GM20000 (cell line): ENCODE results near the gene RGS6.

ENCODE experiments used
- DNase-seq: peaks from one replicate; pipeline ENCODE4 v3.0.0; 2012; ENCODE audit warnings: low spot score
- TF ChIP-seq, protein P1 (sequence below): IDR thresholded peaks from 2 replicates; pipeline ENCODE4 v1.5.1; 2012; ENCODE audit warnings: mild to moderate bottlenecking, control low read depth; ENCODE audit errors: extremely low read depth, missing control alignments

RGS6 gene

DNA sequence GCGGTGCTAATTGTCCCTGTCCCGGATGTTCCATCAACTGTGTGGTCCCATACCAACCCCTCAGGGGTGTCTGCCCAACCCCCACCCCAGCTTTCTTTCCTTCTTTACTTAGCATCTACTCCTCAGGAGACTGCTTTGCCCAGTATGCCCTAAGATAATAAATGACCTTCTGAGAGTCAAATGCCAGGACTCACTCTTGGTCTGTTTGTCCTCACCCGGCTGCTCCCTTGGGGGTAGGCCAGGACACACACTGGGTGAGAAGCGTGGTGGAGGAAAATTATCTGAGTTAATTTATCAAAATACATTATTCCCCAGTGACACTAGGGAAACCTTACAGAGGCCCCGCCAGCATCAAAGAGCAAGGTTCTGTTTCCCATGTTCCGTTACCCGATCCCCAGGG, 457.0 kb downstream of the RGS6 start:
- TF ChIP-seq, protein P1, sequence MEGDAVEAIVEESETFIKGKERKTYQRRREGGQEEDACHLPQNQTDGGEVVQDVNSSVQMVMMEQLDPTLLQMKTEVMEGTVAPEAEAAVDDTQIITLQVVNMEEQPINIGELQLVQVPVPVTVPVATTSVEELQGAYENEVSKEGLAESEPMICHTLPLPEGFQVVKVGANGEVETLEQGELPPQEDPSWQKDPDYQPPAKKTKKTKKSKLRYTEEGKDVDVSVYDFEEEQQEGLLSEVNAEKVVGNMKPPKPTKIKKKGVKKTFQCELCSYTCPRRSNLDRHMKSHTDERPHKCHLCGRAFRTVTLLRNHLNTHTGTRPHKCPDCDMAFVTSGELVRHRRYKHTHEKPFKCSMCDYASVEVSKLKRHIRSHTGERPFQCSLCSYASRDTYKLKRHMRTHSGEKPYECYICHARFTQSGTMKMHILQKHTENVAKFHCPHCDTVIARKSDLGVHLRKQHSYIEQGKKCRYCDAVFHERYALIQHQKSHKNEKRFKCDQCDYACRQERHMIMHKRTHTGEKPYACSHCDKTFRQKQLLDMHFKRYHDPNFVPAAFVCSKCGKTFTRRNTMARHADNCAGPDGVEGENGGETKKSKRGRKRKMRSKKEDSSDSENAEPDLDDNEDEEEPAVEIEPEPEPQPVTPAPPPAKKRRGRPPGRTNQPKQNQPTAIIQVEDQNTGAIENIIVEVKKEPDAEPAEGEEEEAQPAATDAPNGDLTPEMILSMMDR = no peak
- DNase-seq = no peak

DNA sequence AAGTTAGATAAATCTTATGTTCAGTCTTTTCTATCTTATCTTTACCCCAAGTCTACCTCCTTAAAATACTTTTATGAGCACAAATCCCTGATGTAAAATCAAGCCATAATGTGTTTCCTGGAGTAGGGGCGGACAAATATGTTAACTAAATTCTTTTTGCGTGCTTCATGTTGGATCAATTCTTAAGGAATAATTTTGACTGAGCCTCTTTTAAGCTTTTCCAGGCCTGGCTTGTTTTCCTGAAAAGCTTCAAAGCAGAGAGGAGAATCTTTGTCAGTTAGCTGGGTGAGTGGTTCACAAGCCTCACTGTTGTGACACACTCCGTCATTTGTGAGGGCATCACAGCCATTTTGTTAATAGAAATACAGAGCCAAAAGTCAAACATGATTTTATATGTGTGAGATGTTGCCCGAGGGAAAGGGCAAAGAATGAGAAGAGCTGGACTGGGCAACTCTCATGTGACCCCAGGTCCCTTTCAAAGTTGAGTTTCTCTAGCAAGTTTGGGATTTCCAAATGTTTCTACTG, 468.9 kb downstream of the RGS6 start:
- DNase-seq = no peak
- TF ChIP-seq, protein P1 = no peak

DNA sequence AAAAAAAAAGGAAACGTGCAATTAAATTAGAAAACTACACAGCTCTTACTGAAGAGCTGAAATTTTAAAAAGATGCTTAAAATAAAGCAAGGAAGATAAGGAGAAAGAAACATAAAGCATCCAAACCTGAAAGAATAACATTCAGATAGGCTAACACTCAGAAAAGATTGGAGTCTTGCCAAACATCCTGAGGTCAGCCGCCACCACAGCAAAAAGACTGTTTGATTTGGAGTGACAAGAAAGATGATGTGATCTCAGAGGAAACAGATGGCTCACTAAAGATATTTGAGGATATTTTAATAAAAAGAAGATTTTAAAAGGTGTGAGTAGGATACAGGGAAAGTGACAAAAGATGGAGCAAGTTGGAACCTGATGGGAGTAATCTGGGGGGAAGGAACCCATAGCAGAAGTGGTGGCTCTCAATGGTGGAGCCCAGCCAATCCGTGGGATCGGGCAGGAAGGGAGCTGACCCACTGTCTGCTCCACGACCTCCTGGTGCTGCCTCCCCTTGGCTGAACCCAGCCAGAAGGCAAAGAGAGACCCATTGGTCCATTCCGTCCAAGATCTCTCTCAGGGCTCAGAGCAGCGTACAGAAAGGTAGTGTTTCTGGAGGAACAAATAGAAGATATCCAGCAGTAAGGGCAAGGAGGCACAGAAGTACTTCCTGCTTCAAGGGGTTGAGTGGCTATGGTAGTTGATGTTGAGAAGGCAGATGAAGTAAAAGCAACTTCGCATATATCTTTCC, 469.6 kb downstream of the RGS6 start:
- no peak for DNase-seq
- TF ChIP-seq, protein P1 = no peak

DNA sequence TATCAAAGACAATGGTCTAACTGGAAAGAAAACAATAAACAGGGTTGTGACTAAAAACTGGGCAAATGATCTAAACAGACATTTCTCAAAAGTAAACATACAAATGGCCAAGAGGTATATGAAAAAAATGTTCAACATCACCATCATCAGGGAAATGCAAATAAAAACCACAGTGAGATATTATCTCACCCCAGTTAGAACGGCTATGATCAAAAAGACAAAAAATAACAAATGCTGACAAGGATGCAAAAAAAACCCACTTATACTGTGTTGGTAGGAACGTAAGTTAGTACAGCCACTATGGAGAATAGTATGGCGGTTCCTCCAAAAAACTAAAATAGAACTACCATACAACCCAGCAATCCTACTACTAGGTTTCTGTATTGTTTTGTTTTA, 470.1 kb downstream of the RGS6 start:
- no peak for DNase-seq
- TF ChIP-seq, protein P1 = no peak

DNA sequence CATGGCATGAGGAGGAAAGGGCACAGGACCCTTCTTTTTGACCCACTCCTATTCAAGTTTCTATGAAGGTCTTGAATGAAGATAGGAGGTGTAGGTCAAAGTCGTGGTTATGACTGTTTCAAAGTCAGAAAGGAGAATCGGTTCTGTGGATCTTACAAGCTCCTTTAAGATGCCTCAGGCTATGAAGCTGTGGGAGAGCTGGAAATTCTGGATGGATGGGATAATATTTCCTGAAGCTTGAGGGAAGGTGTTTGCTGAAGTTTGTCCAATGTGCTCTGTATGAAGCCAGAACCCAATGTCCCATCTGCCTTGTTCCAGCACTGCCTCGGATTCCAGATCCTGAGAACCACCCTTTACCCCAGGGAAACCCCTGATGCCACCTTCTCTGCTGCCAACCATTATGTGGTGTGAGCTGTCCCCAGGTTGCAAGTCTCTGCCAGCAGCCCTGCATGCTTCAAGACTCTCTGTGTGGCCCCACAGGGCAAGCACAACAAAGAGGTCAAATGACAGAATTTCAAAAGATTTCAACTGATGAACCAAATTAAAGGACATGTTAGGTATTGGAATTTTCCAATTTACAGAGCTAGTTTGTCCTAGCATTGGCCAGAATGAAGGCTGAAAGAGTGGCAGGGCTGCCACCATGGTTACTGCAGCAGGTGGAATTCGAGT, 472.0 kb downstream of the RGS6 start:
- DNase-seq = no peak
- TF ChIP-seq, protein P1 = no peak

DNA sequence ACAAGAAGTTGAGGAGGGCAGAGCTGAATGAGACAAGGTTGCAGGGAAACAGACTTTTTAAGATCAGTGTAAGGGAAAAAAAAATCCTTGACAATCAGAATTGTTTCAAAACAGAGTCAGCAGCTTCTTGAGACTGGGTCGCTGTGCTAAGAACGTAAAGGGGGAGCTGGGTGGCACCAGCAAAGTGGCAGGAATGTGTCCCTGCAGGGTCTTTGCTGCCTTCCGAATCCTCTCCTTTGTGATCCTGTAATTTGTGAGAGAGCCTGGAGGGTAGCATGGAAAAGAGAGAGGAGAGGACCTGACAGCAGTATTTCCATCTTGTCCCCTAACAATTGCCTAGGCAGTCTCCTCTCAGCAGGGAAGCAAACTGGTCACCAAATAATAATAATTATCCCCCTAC, 472.8 kb downstream of the RGS6 start:
- DNase-seq = no peak
- TF ChIP-seq, protein P1 = no peak

DNA sequence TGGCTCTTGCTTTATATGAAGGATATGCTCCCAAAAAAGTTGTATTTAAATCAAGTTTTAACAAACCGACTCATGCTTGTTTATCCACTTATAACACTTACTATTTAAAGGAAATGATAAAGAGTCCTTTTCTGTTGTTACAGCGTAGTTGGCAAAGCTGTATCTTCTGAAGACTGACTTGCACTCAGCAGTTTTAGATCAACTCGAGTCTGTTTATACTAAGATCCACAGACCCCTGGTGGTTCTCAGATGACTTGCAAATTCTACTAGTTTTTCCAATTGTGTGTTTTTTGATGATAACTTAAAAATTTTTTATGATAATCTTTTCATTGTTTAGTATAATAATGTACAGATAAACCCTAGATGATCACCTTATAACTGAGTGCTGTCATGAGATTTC, 475.8 kb downstream of the RGS6 start:
- TF ChIP-seq, protein P1 = no peak
- no peak for DNase-seq
